GM18502 (cell line): ENCODE results near the gene C9orf43.
"Not testable (repeated sequence)": the region's sequence is repeated elsewhere in the genome, so short reads cannot be mapped to it uniquely, and the experiment has no call there.

Source experiments
- ATAC-seq: cut with Tn5 transposase; IDR thresholded peaks from one replicate; pipeline ENCODE4 v1.9.1; 2021; ENCODE audit warnings: mild to moderate bottlenecking; ENCODE audit not compliant: unreplicated experiment, poor library complexity

The C9orf43 gene

GRCh38 chr9:113409481-113409880, 1.1 kb upstream of the C9orf43 start:
- ATAC-seq, result no peak

- ATAC-seq, result peak; percentile 3
Measured at GRCh38 chr9:113409883-113410206, 702 bp upstream of the C9orf43 start.

- ATAC-seq, result peak; percentile 95
Measured at GRCh38 chr9:113416149-113416721, 5.7 kb downstream of the C9orf43 start.

GRCh38 chr9:113417370-113417769, 6.8 kb downstream of the C9orf43 start:
- no peak for ATAC-seq

GRCh38 chr9:113421726-113422125, 11.2 kb downstream of the C9orf43 start:
- ATAC-seq, result no peak

- ATAC-seq, result no peak
Measured at GRCh38 chr9:113425072-113425471, 14.5 kb downstream of the C9orf43 start.

GRCh38 chr9:113426701-113427100, 16.2 kb downstream of the C9orf43 start:
- ATAC-seq, result no peak

GRCh38 chr9:113427629-113428028, 17.1 kb downstream of the C9orf43 start:
- ATAC-seq, result no peak

- no peak for ATAC-seq
Measured at GRCh38 chr9:113428062-113428615, 17.6 kb downstream of the C9orf43 start.

- ATAC-seq, result no peak
Measured at GRCh38 chr9:113431191-113431590, 20.6 kb downstream of the C9orf43 start.

GRCh38 chr9:113436728-113437515, 26.4 kb downstream of the C9orf43 start:
- ATAC-seq, result no peak

- not testable (repeated sequence) for ATAC-seq
Measured at GRCh38 chr9:113437716-113438115, 27.2 kb downstream of the C9orf43 start.

- no peak for ATAC-seq
Measured at GRCh38 chr9:113444736-113445135, 34.2 kb downstream of the C9orf43 start.

- no peak for ATAC-seq
Measured at GRCh38 chr9:113446323-113446740, 35.8 kb downstream of the C9orf43 start.

- ATAC-seq, result no peak
Measured at GRCh38 chr9:113449376-113449775, 38.8 kb downstream of the C9orf43 start.

- ATAC-seq, result no peak
Measured at GRCh38 chr9:113452113-113452605, 41.6 kb downstream of the C9orf43 start.

GRCh38 chr9:113454914-113455761, 44.6 kb downstream of the C9orf43 start:
- no peak for ATAC-seq

- no peak for ATAC-seq
Measured at GRCh38 chr9:113456235-113456634, 45.7 kb downstream of the C9orf43 start.

- ATAC-seq, result no peak
Measured at GRCh38 chr9:113461285-113461684, 50.7 kb downstream of the C9orf43 start.

GRCh38 chr9:113461943-113462342, 51.4 kb downstream of the C9orf43 start:
- no peak for ATAC-seq
